ENCODE data around the gene PEF1.

The PEF1 gene

GRCh38 chr1:31653717-31654473 lies 9.2 kb upstream of the PEF1 start:
- DNase-seq (ENCODE audit: low spot score): no peak

- DNase-seq (ENCODE audit: low spot score): no peak
These were observed 8.3 kb upstream of the PEF1 start for GRCh38 chr1:31652891-31653499.

- no peak for DNase-seq (ENCODE audit: low spot score)
These were observed 7.1 kb upstream of the PEF1 start for GRCh38 chr1:31651766-31652165.

- DNase-seq (ENCODE audit: low spot score): no peak
These were observed 6.4 kb upstream of the PEF1 start for GRCh38 chr1:31651089-31651420.

- DNase-seq (ENCODE audit: low spot score): no peak
These were observed 5.7 kb upstream of the PEF1 start for GRCh38 chr1:31650161-31651088.

- DNase-seq (ENCODE audit: low spot score): no peak
These were observed 4.1 kb upstream of the PEF1 start for GRCh38 chr1:31648641-31649357.

GRCh38 chr1:31648190-31648589 lies 3.5 kb upstream of the PEF1 start:
- DNase-seq (ENCODE audit: low spot score): no peak

GRCh38 chr1:31647106-31647505 lies 2.4 kb upstream of the PEF1 start:
- DNase-seq (ENCODE audit: low spot score): no peak

GRCh38 chr1:31646259-31646960 lies 1.7 kb upstream of the PEF1 start:
- no peak for DNase-seq (ENCODE audit: low spot score)

GRCh38 chr1:31645274-31645568 lies 545 bp upstream of the PEF1 start:
- no peak for DNase-seq (ENCODE audit: low spot score)

- no peak for DNase-seq (ENCODE audit: low spot score)
These were observed 608 bp downstream of the PEF1 start for GRCh38 chr1:31643976-31644559.

- no peak for DNase-seq (ENCODE audit: low spot score)
These were observed 1.8 kb downstream of the PEF1 start for GRCh38 chr1:31642897-31643296.

GRCh38 chr1:31642366-31642765 lies 2.3 kb downstream of the PEF1 start:
- DNase-seq (ENCODE audit: low spot score): no peak

GRCh38 chr1:31640964-31641363 lies 3.7 kb downstream of the PEF1 start:
- DNase-seq (ENCODE audit: low spot score): no peak

GRCh38 chr1:31640179-31640578 lies 4.5 kb downstream of the PEF1 start:
- no peak for DNase-seq (ENCODE audit: low spot score)

- DNase-seq (ENCODE audit: low spot score): peak; percentile 87
These were observed 5.1 kb downstream of the PEF1 start for GRCh38 chr1:31639543-31639942.

GRCh38 chr1:31637915-31638673 lies 6.6 kb downstream of the PEF1 start:
- no peak for DNase-seq (ENCODE audit: low spot score)

GRCh38 chr1:31633117-31633516 lies 11.6 kb downstream of the PEF1 start:
- DNase-seq (ENCODE audit: low spot score): no peak

GRCh38 chr1:31632649-31633048 lies 12.0 kb downstream of the PEF1 start:
- no peak for DNase-seq (ENCODE audit: low spot score)

GRCh38 chr1:31628931-31629556 lies 15.6 kb downstream of the PEF1 start:
- no peak for DNase-seq (ENCODE audit: low spot score)

Data from SK-N-DZ (cell line).